Fibroblast of lung (primary cell): ENCODE results near the gene ESPN. TPM values are rescaled to one million over a fixed set of nuclear protein-coding genes. Genes with fewer than 3 reads are reported as not detected.

Experiments used
- DNase-seq, 2 donors: peaks; one replicate each; pipeline versions ENCODE4 v3.0.0 to v3.0.0-alpha.2; 2010; ENCODE audit warnings: low read depth in 2 of 2
- H2AFZ ChIP-seq: 2 replicates; pipeline ENCODE4 v1.5.1; 2012; ENCODE audit warnings: low read length, control low read depth, inconsistent platforms
- H3K27ac ChIP-seq: 2 replicates; pipeline ENCODE4 v1.5.1; 2011; ENCODE audit warnings: low read length, control low read depth; ENCODE audit not compliant: insufficient read depth
- H3K27me3 ChIP-seq: 2 replicates; pipeline ENCODE4 v1.5.1; 2011; ENCODE audit warnings: mild to moderate bottlenecking, low read length; ENCODE audit not compliant: control insufficient read depth, insufficient read depth
- H3K36me3 ChIP-seq: 2 replicates; pipeline ENCODE4 v1.5.1; 2011; ENCODE audit warnings: low read length; ENCODE audit not compliant: control insufficient read depth, insufficient read depth
- H3K4me1 ChIP-seq: 2 replicates; pipeline ENCODE4 v1.5.1; 2011; ENCODE audit warnings: low read length; ENCODE audit not compliant: control insufficient read depth, insufficient read depth; ENCODE audit errors: extremely low read depth
- H3K4me2 ChIP-seq: 2 replicates; pipeline ENCODE4 v1.5.1; 2011; ENCODE audit warnings: low read length, control low read depth; ENCODE audit not compliant: insufficient read depth; ENCODE audit errors: extremely low read depth
- H3K4me3 ChIP-seq, 4 experiments: fragments of 200-600 bp in 1 of 4; sonication (generic) in 1 of 4; replicated peaks in 1 of 4; 2 replicates each; pipeline ENCODE4 v1.5.1; 2011 to 2016; ENCODE audit warnings: low read length in 4 of 4, low read depth in 3 of 4, mild to moderate bottlenecking in 3 of 4, control low read depth in 2 of 4, inconsistent platforms in 1 of 4, mixed read lengths in 1 of 4; ENCODE audit not compliant: insufficient read depth in 1 of 4; ENCODE audit errors: control extremely low read depth in 1 of 4
- H3K79me2 ChIP-seq: 2 replicates; pipeline ENCODE4 v1.5.1; 2012; ENCODE audit warnings: mild to moderate bottlenecking, low read length, inconsistent platforms; ENCODE audit not compliant: control insufficient read depth, insufficient read depth
- H3K9ac ChIP-seq: 2 replicates; pipeline ENCODE4 v1.5.1; 2011; ENCODE audit warnings: mild to moderate bottlenecking, low read length, control low read depth; ENCODE audit not compliant: insufficient read depth
- H3K9me3 ChIP-seq: 2 replicates; pipeline ENCODE4 v1.5.1; 2012; ENCODE audit warnings: low read depth, low read length; ENCODE audit not compliant: control insufficient read depth, insufficient read depth
- H4K20me1 ChIP-seq: 2 replicates; pipeline ENCODE4 v1.5.1; 2011; ENCODE audit warnings: low read length; ENCODE audit not compliant: control insufficient read depth, insufficient read depth; ENCODE audit errors: extremely low read depth
- EZH2 ChIP-seq: IDR thresholded peaks from 2 replicates; pipeline ENCODE4 v1.5.1; 2012; ENCODE audit warnings: low read length, control low read depth, mild to moderate bottlenecking; ENCODE audit errors: missing control alignments
- polyA plus RNA-seq, 2 donors: library from polyadenylated mRNA; depleted of rRNA in 1 of 2; stranded (reverse) in 1 of 2; unstranded in 1 of 2; fragments of >200 nt; gene quantifications; 2 replicates each; pipeline ENCODE4 v1.2.1, GENCODE V29; 2011 to 2012; ENCODE audit warnings: missing spikeins in 1 of 2
- total RNA-seq: library from RNA; depleted of rRNA; stranded (reverse); fragments of >200 nt; gene quantifications from 2 replicates; pipeline ENCODE4 v1.2.1, GENCODE V29; 2014
- TF ChIP-seq, protein P1 (sequence below), 2 donors: IDR thresholded peaks in 1 of 2; conservative IDR thresholded peaks in 1 of 2; 1 replicate in 1 of 2; 2 replicates in 1 of 2; pipeline ENCODE4 v1.5.1; 2011 to 2012; ENCODE audit warnings: low read length in 2 of 2, control low read depth in 1 of 2, inconsistent platforms in 1 of 2, low read depth in 1 of 2, mild to moderate bottlenecking in 1 of 2

The ESPN gene
- total and polyA plus RNA-seq, 2 donors (not counting 1 experiment from before 2014, with no cell fraction given) = not detected

DNA sequence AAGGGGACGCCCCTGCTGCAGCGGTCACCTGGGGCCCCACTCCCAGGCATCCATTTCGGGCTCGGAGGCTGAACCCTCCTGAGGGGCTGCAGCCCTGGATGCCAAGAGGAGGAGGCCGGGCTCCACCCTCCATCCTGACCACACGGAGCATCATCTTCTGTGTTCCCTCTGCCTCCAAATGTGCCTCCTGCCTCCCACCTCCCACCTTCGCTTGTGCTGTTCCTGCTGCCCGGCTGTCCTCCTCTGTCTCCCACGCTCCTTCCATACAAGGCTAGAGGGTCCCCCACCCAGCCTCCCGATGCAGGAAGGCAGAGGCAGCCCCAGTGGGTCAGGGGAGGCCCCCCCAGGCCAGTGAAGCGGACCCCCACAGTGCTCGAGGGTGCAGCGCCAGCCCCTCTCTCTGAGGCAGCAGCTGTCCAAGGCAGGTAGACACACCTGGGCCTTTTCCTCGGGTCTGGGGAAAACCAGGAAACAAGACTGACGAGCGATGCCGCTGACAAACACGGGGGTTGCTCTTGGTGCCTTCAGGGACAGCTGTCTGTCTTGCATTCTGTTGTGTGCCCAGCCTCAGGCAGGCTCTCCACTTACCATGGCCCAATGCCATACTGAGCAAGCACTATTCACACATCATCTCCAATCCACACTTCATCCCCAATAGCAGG lies 83.7 kb downstream of the ESPN start:
- H3K9ac ChIP-seq = no peak overlapping the region
- H3K27me3 ChIP-seq = no peaks in the 10 kb centered on the region
- no peak for TF ChIP-seq EZH2
- TF ChIP-seq, protein P1, sequence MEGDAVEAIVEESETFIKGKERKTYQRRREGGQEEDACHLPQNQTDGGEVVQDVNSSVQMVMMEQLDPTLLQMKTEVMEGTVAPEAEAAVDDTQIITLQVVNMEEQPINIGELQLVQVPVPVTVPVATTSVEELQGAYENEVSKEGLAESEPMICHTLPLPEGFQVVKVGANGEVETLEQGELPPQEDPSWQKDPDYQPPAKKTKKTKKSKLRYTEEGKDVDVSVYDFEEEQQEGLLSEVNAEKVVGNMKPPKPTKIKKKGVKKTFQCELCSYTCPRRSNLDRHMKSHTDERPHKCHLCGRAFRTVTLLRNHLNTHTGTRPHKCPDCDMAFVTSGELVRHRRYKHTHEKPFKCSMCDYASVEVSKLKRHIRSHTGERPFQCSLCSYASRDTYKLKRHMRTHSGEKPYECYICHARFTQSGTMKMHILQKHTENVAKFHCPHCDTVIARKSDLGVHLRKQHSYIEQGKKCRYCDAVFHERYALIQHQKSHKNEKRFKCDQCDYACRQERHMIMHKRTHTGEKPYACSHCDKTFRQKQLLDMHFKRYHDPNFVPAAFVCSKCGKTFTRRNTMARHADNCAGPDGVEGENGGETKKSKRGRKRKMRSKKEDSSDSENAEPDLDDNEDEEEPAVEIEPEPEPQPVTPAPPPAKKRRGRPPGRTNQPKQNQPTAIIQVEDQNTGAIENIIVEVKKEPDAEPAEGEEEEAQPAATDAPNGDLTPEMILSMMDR (conservative IDR thresholded peaks at IDR 0.05 in 1 of 2, IDR thresholded peaks at IDR 0.05 in 1 of 2; ENCODE audit: low read depth in 1 of 2, low read length in 2 of 2) = no peak
- H3K4me1 ChIP-seq = no peaks in the 10 kb centered on the region
- no peak overlapping the region for H3K4me3 ChIP-seq
- no peaks in the 10 kb centered on the region for H3K9me3 ChIP-seq
- no peaks in the 10 kb centered on the region for H3K79me2 ChIP-seq
- H4K20me1 ChIP-seq = no peaks in the 10 kb centered on the region
- DNase-seq = no peak
- no peak overlapping the region for H2AFZ ChIP-seq
- H3K4me2 ChIP-seq = no peak overlapping the region
- H3K27ac ChIP-seq = no peak overlapping the region
- no peaks in the 10 kb centered on the region for H3K36me3 ChIP-seq

DNA sequence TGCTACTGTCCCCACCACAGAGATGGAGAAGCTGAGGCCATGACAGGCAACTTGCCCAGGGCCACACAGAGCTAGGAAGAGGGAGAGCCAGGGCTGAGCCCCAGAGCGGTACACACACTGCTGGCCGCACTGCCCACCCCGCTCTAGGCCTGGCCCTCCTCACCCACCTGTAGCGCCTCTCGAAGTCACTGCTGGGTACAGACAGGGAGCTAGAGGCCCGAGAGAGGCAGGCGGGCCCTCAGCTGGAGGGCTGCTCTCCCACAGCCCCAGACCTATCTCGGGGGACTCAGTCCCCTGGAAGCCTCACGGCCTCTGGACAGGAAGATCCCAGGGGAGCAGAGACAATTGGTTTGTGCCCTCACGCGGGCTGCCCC lies 84.2 kb downstream of the ESPN start:
- Histone ChIP-seq H3K4me1 (no peaks in the 10 kb centered on the region), H3K27me3 (no peaks in the 10 kb centered on the region), H3K4me2 (no peak overlapping the region), H3K4me3 (no peak overlapping the region), H3K9ac (no peak overlapping the region), H3K79me2 (no peaks in the 10 kb centered on the region), H2AFZ (no peak overlapping the region), H3K27ac (no peak overlapping the region), H3K36me3 (no peaks in the 10 kb centered on the region), H4K20me1 (no peaks in the 10 kb centered on the region), H3K9me3 (no peaks in the 10 kb centered on the region)
- DNase-seq = no peak
- TF ChIP-seq, protein P1 (conservative IDR thresholded peaks at IDR 0.05 in 1 of 2, IDR thresholded peaks at IDR 0.05 in 1 of 2; ENCODE audit: low read depth in 1 of 2, low read length in 2 of 2) = no peak
- TF ChIP-seq EZH2 = no peak

DNA sequence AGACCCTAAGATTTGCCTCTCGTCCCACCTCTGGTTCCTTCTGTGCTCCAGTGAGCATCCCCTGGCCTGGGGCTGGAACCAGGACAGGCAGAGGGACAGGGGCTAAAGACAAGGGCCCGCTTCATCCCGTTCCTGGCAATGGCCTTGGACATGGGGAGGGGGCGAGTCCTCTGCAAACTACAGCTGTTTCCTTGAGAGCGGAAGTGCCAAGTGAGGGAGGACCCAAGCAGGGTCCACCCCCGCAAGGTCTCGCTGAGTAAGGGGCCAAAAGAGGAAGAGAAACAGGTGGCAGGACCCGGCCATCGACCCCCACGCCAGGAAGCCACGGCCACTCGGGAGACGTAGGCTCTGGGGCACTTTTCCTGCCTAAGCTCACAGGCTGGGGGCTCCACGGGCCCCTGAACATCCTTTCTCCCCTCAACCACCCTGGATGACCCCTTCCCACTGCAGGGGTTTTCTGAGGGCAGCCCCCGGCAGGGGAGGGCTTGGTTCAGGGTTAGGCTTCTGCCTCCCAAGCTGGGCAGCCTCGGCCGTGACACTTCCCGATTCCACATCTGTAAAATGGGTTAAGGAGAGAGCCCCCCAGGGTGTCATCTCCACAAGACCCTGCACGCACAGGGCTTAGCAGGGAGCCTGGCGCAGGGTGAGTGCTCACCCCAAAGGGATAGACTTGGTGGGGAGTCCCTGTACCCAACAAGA lies 84.8 kb downstream of the ESPN start:
- Histone ChIP-seq H3K4me1 (no peaks in the 10 kb centered on the region), H3K4me3 (no peak overlapping the region), H4K20me1 (no peaks in the 10 kb centered on the region), H3K4me2 (no peak overlapping the region), H3K36me3 (no peaks in the 10 kb centered on the region), H2AFZ (no peak overlapping the region), H3K9ac (no peak overlapping the region), H3K79me2 (no peaks in the 10 kb centered on the region), H3K27ac (no peak overlapping the region), H3K9me3 (no peaks in the 10 kb centered on the region), H3K27me3 (no peaks in the 10 kb centered on the region)
- TF ChIP-seq EZH2 = no peak
- TF ChIP-seq, protein P1 (conservative IDR thresholded peaks at IDR 0.05 in 1 of 2, IDR thresholded peaks at IDR 0.05 in 1 of 2; ENCODE audit: low read depth in 1 of 2, low read length in 2 of 2) = no peak
- no peak for DNase-seq
